H1 (cell line): ENCODE data around the gene SERPINA12.

ENCODE experiments used
- EZH2 ChIP-seq: fragments of 200-600 bp; sonication (generic); IDR thresholded peaks from 2 replicates; pipeline ENCODE4 v1.7.1; 2012; ENCODE audit warnings: low read depth, mild to moderate bottlenecking, moderate library complexity, low read length, inconsistent platforms; ENCODE audit not compliant: severe bottlenecking
- JUND ChIP-seq: IDR thresholded peaks from 2 replicates; pipeline ENCODE4 v1.6.1; 2011; ENCODE audit warnings: mild to moderate bottlenecking, improper control_type of control experiment, low read length
- POLR2A ChIP-seq, 2 experiments: IDR thresholded peaks; 1 replicate in 1 of 2; 2 replicates in 1 of 2; pipeline ENCODE4 v1.6.1; 2011; ENCODE audit warnings: low read depth in 2 of 2, low read length in 2 of 2, mild to moderate bottlenecking in 2 of 2; ENCODE audit errors: control extremely low read depth in 1 of 2
- POLR2AphosphoS5 ChIP-seq: IDR thresholded peaks from 2 replicates; pipeline ENCODE4 v1.6.1; 2011; ENCODE audit warnings: low read depth, low read length
- RAD21 ChIP-seq, 2 experiments: IDR thresholded peaks in 1 of 2; conservative IDR thresholded peaks in 1 of 2; 2 replicates each; pipeline ENCODE4 v1.6.1; 2011; ENCODE audit warnings: low read depth in 2 of 2, low read length in 2 of 2, improper control_type of control experiment in 1 of 2, inconsistent platforms in 1 of 2, mild to moderate bottlenecking in 1 of 2, moderate library complexity in 1 of 2
- RXRA ChIP-seq: IDR thresholded peaks from 2 replicates; pipeline ENCODE4 v1.6.1; 2011; ENCODE audit warnings: low read depth, mild to moderate bottlenecking, low read length, moderate library complexity; ENCODE audit not compliant: insufficient read depth
- YY1 ChIP-seq: IDR thresholded peaks from 2 replicates; pipeline ENCODE4 v1.6.1; 2011; ENCODE audit warnings: low read depth, mild to moderate bottlenecking, low read length
- TF ChIP-seq, protein P1 (sequence below), 3 experiments: IDR thresholded peaks; 1 replicate in 2 of 3; 2 replicates in 1 of 3; pipeline versions ENCODE4 v1.5.1 to v1.6.1; 2011; ENCODE audit warnings: low read length in 3 of 3, mild to moderate bottlenecking in 3 of 3, inconsistent platforms in 2 of 3, low read depth in 1 of 3, moderate library complexity in 1 of 3; ENCODE audit not compliant: insufficient read depth in 1 of 3; ENCODE audit errors: control extremely low read depth in 1 of 3

DNA sequence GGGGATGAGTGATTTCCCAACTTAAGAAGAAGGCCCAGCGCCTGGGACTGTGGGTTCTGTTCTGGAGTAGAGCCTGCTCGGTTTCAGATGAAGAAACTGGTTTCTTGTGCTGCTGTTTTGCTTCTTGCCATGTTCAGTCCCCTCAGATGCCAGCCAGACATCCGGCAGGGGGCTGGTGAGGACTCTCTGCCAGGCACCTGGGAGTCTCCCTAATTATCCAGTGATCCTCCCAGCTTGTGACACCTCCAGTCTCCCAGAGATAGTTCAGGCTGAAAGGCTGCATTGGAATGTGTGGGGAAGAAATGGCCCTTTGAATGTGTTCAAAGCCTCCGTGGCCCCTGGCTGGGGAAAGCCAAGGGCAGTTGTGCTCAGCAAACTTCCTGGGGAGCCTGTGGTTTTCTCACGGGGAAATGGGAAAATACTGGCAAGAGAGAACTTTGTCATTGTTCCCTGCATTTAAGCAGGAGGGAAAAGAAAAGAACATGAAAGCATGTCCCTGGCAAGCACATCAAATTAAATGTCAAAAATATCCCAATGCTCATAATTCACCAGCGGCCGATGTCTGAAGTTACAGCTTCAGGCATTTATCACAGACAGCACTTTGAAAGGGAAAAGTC, 8.5 kb upstream of the SERPINA12 start:
- TF ChIP-seq RAD21 (IDR thresholded peaks at IDR 0.05 in 1 of 2, conservative IDR thresholded peaks at IDR 0.05 in 1 of 2; ENCODE audit: low read depth in 2 of 2, low read length in 2 of 2) (no peak), JUND (no peak), POLR2A (IDR thresholded peaks at IDR 0.05; ENCODE audit: control extremely low read depth in 1 of 2, low read depth in 2 of 2, low read length in 2 of 2) (no peak), POLR2AphosphoS5 (no peak), YY1 (no peak), RXRA (no peak), EZH2 (no peak)
- TF ChIP-seq, protein P1, sequence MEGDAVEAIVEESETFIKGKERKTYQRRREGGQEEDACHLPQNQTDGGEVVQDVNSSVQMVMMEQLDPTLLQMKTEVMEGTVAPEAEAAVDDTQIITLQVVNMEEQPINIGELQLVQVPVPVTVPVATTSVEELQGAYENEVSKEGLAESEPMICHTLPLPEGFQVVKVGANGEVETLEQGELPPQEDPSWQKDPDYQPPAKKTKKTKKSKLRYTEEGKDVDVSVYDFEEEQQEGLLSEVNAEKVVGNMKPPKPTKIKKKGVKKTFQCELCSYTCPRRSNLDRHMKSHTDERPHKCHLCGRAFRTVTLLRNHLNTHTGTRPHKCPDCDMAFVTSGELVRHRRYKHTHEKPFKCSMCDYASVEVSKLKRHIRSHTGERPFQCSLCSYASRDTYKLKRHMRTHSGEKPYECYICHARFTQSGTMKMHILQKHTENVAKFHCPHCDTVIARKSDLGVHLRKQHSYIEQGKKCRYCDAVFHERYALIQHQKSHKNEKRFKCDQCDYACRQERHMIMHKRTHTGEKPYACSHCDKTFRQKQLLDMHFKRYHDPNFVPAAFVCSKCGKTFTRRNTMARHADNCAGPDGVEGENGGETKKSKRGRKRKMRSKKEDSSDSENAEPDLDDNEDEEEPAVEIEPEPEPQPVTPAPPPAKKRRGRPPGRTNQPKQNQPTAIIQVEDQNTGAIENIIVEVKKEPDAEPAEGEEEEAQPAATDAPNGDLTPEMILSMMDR (IDR thresholded peaks at IDR 0.05; ENCODE audit: control extremely low read depth in 1 of 3, insufficient read depth in 1 of 3, low read depth in 1 of 3, low read length in 3 of 3) = no peak
